ENCODE measurements around the gene GRIK4. TPM values are rescaled to one million over a fixed set of nuclear protein-coding genes. Genes with fewer than 3 reads are reported as not detected.

GRIK4 gene
- total and polyA plus RNA-seq, 9 of the 15 experiments (the other 6 are each of a cell fraction or from before 2014, with no cell fraction given): not detected

GRCh38 chr11:121029153-121029552, 517.6 kb downstream of the GRIK4 start (continued):
- TF ChIP-seq ZNF318 (IDR thresholded peaks at IDR 0.05; ENCODE audit: borderline replicate concordance in 1 of 2, low read depth in 1 of 2): no peak
- TF ChIP-seq TCF7L2 (IDR thresholded peaks at IDR 0.05; ENCODE audit: low read depth, low read length): no peak
- TF ChIP-seq SMARCA4 (IDR thresholded peaks at IDR 0.05): no peak
- TF ChIP-seq, protein P1, sequence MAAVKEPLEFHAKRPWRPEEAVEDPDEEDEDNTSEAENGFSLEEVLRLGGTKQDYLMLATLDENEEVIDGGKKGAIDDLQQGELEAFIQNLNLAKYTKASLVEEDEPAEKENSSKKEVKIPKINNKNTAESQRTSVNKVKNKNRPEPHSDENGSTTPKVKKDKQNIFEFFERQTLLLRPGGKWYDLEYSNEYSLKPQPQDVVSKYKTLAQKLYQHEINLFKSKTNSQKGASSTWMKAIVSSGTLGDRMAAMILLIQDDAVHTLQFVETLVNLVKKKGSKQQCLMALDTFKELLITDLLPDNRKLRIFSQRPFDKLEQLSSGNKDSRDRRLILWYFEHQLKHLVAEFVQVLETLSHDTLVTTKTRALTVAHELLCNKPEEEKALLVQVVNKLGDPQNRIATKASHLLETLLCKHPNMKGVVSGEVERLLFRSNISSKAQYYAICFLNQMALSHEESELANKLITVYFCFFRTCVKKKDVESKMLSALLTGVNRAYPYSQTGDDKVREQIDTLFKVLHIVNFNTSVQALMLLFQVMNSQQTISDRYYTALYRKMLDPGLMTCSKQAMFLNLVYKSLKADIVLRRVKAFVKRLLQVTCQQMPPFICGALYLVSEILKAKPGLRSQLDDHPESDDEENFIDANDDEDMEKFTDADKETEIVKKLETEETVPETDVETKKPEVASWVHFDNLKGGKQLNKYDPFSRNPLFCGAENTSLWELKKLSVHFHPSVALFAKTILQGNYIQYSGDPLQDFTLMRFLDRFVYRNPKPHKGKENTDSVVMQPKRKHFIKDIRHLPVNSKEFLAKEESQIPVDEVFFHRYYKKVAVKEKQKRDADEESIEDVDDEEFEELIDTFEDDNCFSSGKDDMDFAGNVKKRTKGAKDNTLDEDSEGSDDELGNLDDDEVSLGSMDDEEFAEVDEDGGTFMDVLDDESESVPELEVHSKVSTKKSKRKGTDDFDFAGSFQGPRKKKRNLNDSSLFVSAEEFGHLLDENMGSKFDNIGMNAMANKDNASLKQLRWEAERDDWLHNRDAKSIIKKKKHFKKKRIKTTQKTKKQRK (IDR thresholded peaks at IDR 0.05; ENCODE audit: borderline replicate concordance, low read depth, low read length): no peak
- TF ChIP-seq, protein P2, sequence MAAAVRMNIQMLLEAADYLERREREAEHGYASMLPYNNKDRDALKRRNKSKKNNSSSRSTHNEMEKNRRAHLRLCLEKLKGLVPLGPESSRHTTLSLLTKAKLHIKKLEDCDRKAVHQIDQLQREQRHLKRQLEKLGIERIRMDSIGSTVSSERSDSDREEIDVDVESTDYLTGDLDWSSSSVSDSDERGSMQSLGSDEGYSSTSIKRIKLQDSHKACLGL (CRISPR knock-in tag; IDR thresholded peaks at IDR 0.05; ENCODE audit: borderline replicate concordance, poor library complexity, severe bottlenecking): no peak

Data from K562 (cell line).